ENCODE measurements around the gene SLC9A7. TPM values are rescaled to one million over a fixed set of nuclear protein-coding genes. Genes with fewer than 3 reads are reported as not detected.
"Not testable (repeated sequence)": the region's sequence is repeated elsewhere in the genome, so short reads cannot be mapped to it uniquely, and the experiment has no call there.

SLC9A7 gene
- total and polyA plus RNA-seq, 12 donors: 0.43 to 7.5 (median 1.9) TPM

DNA sequence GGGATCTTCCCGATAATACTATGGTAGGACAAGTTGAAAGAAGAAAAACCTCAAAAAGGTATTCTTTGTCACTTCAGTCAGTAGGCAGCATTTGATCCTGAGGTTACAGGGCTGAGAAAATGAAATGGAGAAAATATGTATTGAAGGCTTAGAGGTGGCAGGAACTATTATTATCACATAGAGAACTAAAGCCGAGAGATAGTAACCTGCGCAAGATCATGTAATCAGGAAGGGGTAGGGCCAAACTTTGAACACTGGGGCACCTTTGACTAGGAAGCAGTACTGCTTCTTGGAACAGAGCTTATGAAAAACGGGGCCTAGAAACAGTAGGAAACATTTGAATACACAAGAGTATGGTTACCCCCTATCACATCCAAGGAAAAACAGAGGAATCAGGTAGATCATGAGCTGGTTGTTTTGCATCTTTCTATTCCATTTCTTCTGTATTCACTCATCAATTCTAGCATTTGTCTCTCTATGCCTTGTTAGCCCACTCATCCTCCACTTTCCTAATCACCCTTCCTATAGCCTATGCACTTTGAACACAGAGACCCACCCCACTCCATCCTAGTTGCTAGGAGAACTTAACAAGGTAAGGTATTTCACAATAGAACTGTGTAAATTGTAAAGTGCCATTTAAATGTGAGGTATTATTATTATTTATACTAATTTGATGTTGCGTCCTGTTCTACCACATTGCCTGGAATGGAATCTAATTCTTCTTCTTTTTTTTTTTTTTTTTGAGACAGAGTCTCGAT lies 34.6 kb upstream of the SLC9A7 start:
- no peak for TF ChIP-seq CTCF (IDR thresholded peaks at IDR 0.05)
- H3K36me3 ChIP-seq: no peaks in the 10 kb centered on the region
- ATAC-seq (no peak), DNase-seq (no peak)
- H3K4me3 ChIP-seq: no peak overlapping the region
- H3K27ac ChIP-seq: peak overlapping the region in 1 of 10 donors; percentile 81
- H3K4me1 ChIP-seq: peaks cover 0 to 18% (median 0%) of the 10 kb centered on the region in 9 donors
- intact Hi-C loops (cut with DNase I): loop anchor here in 1 of 10 donors (5.0 kb wide), 1 partner anchor 36 kb away; the partner anchor contains the start of gene SLC9A7
- WGBS, 2 donors: 83 to 86% methylated on average over 5 to 6 of the region's 6 CpGs
- peaks cover 0 to 10% (median 0%) of the 10 kb centered on the region in 7 donors for H3K27me3 ChIP-seq
- no peaks in the 10 kb centered on the region for H3K9me3 ChIP-seq

GRCh38 chrX:46792810-46793188 lies 33.9 kb upstream of the SLC9A7 start:
- H3K27me3 ChIP-seq: peaks cover 0 to 8% (median 0%) of the 10 kb centered on the region in 7 donors
- no peaks in the 10 kb centered on the region for H3K9me3 ChIP-seq
- H3K4me1 ChIP-seq: peaks cover 0 to 18% (median 0%) of the 10 kb centered on the region in 9 donors
- no peaks in the 10 kb centered on the region for H3K36me3 ChIP-seq
- ATAC-seq: no peak
- intact Hi-C loops (cut with DNase I): loop anchor here in 1 of 10 donors (5.0 kb wide), 1 partner anchor 35 kb away; the partner anchor contains the start of gene SLC9A7
- DNase-seq: no peak
- no peak overlapping the region for H3K4me3 ChIP-seq
- 68 to 71% methylated on average over 4 of the region's 4 CpGs for WGBS, 2 donors
- peak overlapping the region in 1 of 10 donors; percentile 81 for H3K27ac ChIP-seq
- TF ChIP-seq CTCF (IDR thresholded peaks at IDR 0.05): no peak

DNA sequence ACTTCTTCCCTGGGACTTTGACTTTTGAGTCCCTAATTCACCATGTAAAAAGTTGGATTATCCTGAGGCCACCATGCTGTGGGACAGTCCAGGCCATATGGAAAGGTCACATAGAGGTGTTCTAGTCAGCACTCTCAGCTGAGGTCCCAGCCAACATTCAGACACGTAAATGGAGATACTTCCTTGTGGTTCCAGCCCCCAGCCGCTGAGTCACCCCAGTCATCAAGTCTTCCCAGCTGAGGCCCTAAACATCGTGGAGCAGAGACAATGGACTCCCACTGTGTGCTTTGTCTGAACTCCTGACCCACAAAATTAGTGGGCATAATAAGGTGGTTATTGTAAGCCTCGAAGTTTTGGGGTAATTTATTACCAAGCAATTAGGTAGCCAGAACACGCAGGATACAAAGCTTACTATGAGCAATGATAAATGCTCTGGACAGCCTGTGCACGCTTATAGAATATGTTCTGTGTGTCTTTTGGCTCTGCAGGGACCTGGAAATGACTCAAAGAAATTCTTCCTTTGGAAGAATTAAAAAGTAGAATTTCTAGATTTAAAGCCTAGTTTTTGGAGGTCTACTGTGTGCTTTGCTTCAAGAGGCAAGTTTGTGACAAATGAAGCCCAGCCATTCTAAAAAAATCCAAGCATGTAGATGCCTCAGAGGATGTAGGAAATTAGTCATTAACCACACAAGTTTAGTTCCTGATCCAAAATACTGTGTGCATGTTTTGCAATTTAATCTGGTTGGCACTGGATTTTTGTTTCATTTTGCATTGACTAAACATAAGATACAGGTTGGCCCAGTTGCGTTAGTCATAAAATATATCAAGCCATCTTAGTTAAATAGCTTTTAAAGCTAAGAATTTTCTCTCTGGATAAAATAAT lies 33.2 kb upstream of the SLC9A7 start:
- DNase-seq: no peak
- 53 to 68% methylated on average over 7 of the region's 7 CpGs for WGBS, 2 donors
- H3K27ac ChIP-seq: peak overlapping the region in 1 of 10 donors; percentile 81
- H3K4me1 ChIP-seq: peaks cover 0 to 18% (median 0%) of the 10 kb centered on the region in 9 donors
- intact Hi-C loops (cut with DNase I): loop anchor here in 1 of 10 donors (5.0 kb wide), 1 partner anchor 35 kb away; the partner anchor contains the start of gene SLC9A7
- no peak for TF ChIP-seq CTCF (IDR thresholded peaks at IDR 0.05)
- peak in 5 of 8 donors; percentile 29 to 46 (median 35) for ATAC-seq
- H3K36me3 ChIP-seq: no peaks in the 10 kb centered on the region
- no peak overlapping the region for H3K4me3 ChIP-seq
- peaks cover 0 to under 1% (median 0%) of the 10 kb centered on the region in 11 donors for H3K9me3 ChIP-seq
- H3K27me3 ChIP-seq: peaks cover 0 to 2% (median 0%) of the 10 kb centered on the region in 7 donors

GRCh38 chrX:46788902-46789301 lies 30.0 kb upstream of the SLC9A7 start:
- Histone ChIP-seq H3K4me3 (no peak overlapping the region), H3K27ac (no peak overlapping the region), H3K27me3 (no peaks in the 10 kb centered on the region), H3K4me1 (peaks cover 0 to 18% (median 0%) of the 10 kb centered on the region in 9 donors), H3K9me3 (peaks cover 0 to 5% (median 0%) of the 10 kb centered on the region in 11 donors), H3K36me3 (no peaks in the 10 kb centered on the region)
- no peak for DNase-seq
- ATAC-seq: no peak
- no peak for TF ChIP-seq CTCF (IDR thresholded peaks at IDR 0.05)
- WGBS, 2 donors: 44 to 49% methylated on average over 4 of the region's 4 CpGs
- intact Hi-C loops (cut with DNase I): no loop called here

DNA sequence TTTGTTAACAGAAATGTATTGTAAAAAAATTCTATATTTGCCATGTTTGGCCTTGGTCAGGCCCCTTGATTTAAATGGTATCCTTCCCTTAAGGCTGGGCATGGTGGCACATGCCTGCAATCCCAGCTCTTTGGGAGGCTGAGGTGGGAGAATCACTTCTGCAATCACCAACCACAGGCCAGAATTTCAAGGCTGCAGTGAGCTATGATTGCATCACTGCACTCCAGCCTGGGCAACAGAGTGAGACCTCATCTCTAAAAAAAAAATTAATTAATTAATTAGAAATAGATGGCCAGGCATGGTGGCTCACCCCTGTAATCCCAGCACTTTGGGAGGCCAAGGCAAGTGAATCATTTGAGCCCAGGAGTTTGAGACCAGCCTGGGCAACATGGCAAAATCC lies 25.5 kb upstream of the SLC9A7 start:
- H3K9me3 ChIP-seq; ATAC-seq; H3K27ac ChIP-seq; H3K36me3 ChIP-seq; H3K4me1 ChIP-seq; intact Hi-C loops (cut with DNase I); DNase-seq; H3K27me3 ChIP-seq; H3K4me3 ChIP-seq: not testable (repeated sequence)
